ENCODE data around the gene COL18A1. TPM values are rescaled to one million over a fixed set of nuclear protein-coding genes. Genes with fewer than 3 reads are reported as not detected.
A peak's percentile ranks its signal among the peaks of the same experiment; 100 is the strongest.

Gene COL18A1
- total and polyA plus RNA-seq, 4 donors, result 44.9 to 308 (median 232) TPM

- Histone ChIP-seq H3K9me3 (ENCODE audit: control insufficient read depth in 4 of 4, low read length in 3 of 4) (no peaks in the 10 kb centered on the region), H3K36me3 (ENCODE audit: control insufficient read depth in 4 of 4, insufficient read depth in 3 of 4, low read depth in 1 of 4, low read length in 3 of 4) (no peaks in the 10 kb centered on the region), H3K4me3 (ENCODE audit: low read depth in 1 of 3, low read length in 3 of 3) (peak within 1 kb of the TSS in 2 of 3 donors; percentile 45 to 77), H3K9ac (ENCODE audit: low read depth in 1 of 2, low read length in 2 of 2) (no peak within 1 kb of the TSS), H3K4me1 (ENCODE audit: control insufficient read depth in 4 of 4, insufficient read depth in 4 of 4, low read length in 3 of 4) (peaks cover 3 to 21% (median 8%) of the 10 kb centered on the region in 4 donors), H3K27me3 (ENCODE audit: control insufficient read depth in 4 of 4, insufficient read depth in 4 of 4, low read length in 3 of 4) (no peaks in the 10 kb centered on the region), H3K27ac (ENCODE audit: low read depth in 1 of 2, low read length in 2 of 2) (peak within 1 kb of the TSS in 1 of 2 donors; percentile 18)
- under 1% methylated on average over 59 of the region's 59 CpGs for WGBS
- peak; percentile 68 for DNase-seq (ENCODE audit: low spot score)
- peak; percentile 42 for TF ChIP-seq CTCF (IDR thresholded peaks at IDR 0.05; ENCODE audit: low read depth, low read length, missing input control)
- no peak for TF ChIP-seq TAF1 (conservative IDR thresholded peaks at IDR 0.05)
Observed at GRCh38 chr21:45542242-45542666, 137.3 kb downstream of the COL18A1 start, which contains the start of gene SLC19A1. SLC19A1 (minus strand) TSS chr21:45542440; CDS start chr21:45537959, 4,481 bp downstream.

- TF ChIP-seq SP1 (IDR thresholded peaks at IDR 0.05) (no peak), ATF3 (IDR thresholded peaks at IDR 0.05) (no peak), HNF4A (conservative IDR thresholded peaks at IDR 0.05) (no peak), FOXA1 (IDR thresholded peaks at IDR 0.05) (no peak), CTCF (IDR thresholded peaks at IDR 0.05; ENCODE audit: low read depth, low read length, missing input control) (no peak), JUND (IDR thresholded peaks at IDR 0.05) (no peak), RAD21 (IDR thresholded peaks at IDR 0.05) (no peak), EGR1 (IDR thresholded peaks at IDR 0.05; ENCODE audit: low read depth in 2 of 2) (no peak), MAX (IDR thresholded peaks at IDR 0.05) (no peak), YY1 (IDR thresholded peaks at IDR 0.05) (no peak), REST (IDR thresholded peaks at IDR 0.05) (no peak), FOXA2 (IDR thresholded peaks at IDR 0.05) (no peak), TAF1 (conservative IDR thresholded peaks at IDR 0.05) (no peak), GABPA (IDR thresholded peaks at IDR 0.05 in 1 of 2, conservative IDR thresholded peaks at IDR 0.05 in 1 of 2) (no peak), HNF4G (IDR thresholded peaks at IDR 0.05) (no peak), NR2F2 (IDR thresholded peaks at IDR 0.05) (no peak), RXRA (IDR thresholded peaks at IDR 0.05) (no peak), ZBTB33 (IDR thresholded peaks at IDR 0.05) (no peak)
- Histone ChIP-seq H3K36me3 (ENCODE audit: control insufficient read depth in 4 of 4, insufficient read depth in 3 of 4, low read depth in 1 of 4, low read length in 3 of 4) (no peaks in the 10 kb centered on the region), H3K27ac (ENCODE audit: low read depth in 1 of 2, low read length in 2 of 2) (peak overlapping the region in 1 of 2 donors; percentile 18), H3K4me3 (ENCODE audit: low read depth in 1 of 3, low read length in 3 of 3) (peak overlapping the region in 1 of 3 donors; percentile 77), H3K9me3 (ENCODE audit: control insufficient read depth in 4 of 4, low read length in 3 of 4) (no peaks in the 10 kb centered on the region), H3K9ac (ENCODE audit: low read depth in 1 of 2, low read length in 2 of 2) (no peak overlapping the region), H3K27me3 (ENCODE audit: control insufficient read depth in 4 of 4, insufficient read depth in 4 of 4, low read length in 3 of 4) (no peaks in the 10 kb centered on the region), H3K4me1 (ENCODE audit: control insufficient read depth in 4 of 4, insufficient read depth in 4 of 4, low read length in 3 of 4) (peaks cover 3 to 21% (median 8%) of the 10 kb centered on the region in 4 donors)
- 39% methylated on average over 55 of the region's 55 CpGs for WGBS
- peak; percentile 34 for DNase-seq (ENCODE audit: low spot score)
Observed at GRCh38 chr21:45542667-45543370, 137.9 kb downstream of the COL18A1 start.

All from liver (tissue), 9 donors.